ENCODE results near the gene SMIM3. TPM values are rescaled to one million over a fixed set of nuclear protein-coding genes. Genes with fewer than 3 reads are reported as not detected.

Gene SMIM3
- total and polyA plus RNA-seq, 2 experiments from 2014 or later, result 6.2 to 7.6 TPM

DNA sequence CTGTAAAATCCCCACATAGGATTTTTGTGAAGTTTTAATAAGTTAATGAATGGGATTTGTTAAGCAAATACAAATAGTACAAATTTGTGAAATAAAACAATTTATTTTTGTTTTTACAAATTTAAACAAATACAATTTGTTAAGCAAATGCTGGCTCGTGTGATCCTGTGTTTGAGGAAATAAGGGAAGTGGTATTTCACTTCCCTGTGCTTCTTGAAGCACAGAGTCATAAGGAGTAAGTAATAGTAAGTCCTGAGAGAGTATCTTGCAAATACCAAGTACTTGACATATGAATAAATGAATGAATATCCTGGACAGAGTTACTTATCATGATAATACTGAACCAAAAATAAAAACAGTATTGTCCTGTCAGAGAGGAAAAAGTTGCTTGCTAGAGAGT, 9.1 kb downstream of the SMIM3 start:
- Mint-ChIP-seq H3K27ac (no peak overlapping the region), H3K9me3 (peaks cover 6% of the 10 kb centered on the region; the same call in 2 of the 3 replicates), H3K4me3 (no peak overlapping the region), H3K27me3 (ENCODE audit: insufficient read depth, low read depth, poor library complexity) (no peaks in the 10 kb centered on the region), H3K4me1 (peaks cover 28% of the 10 kb centered on the region), H3K36me3 (ENCODE audit: low read depth) (peaks cover 7% of the 10 kb centered on the region)
- peaks cover 18% of the 10 kb centered on the region; the same call in 1 of the 2 replicates for H3K79me2 ChIP-seq (replicated peaks; ENCODE audit: insufficient read depth)
- no peak overlapping the region for H3K4me2 ChIP-seq
- H3K27me3 ChIP-seq (ENCODE audit: insufficient read depth), result no peaks in the 10 kb centered on the region
- H4K20me1 ChIP-seq (replicated peaks; ENCODE audit: insufficient read depth), result peaks cover 3% of the 10 kb centered on the region; the same call in 1 of the 2 replicates
- H3K27ac ChIP-seq (ENCODE audit: low read depth), result no peak overlapping the region
- peaks cover 13% of the 10 kb centered on the region; the same call in 1 of the 2 replicates for H3K4me1 ChIP-seq (ENCODE audit: insufficient read depth)
- H3K36me3 ChIP-seq (ENCODE audit: insufficient read depth), result 0 out of 2 replicates have a peak, but pooled peaks cover 2% of the 10 kb centered on the region
- TF ChIP-seq ZNF114 (CRISPR knock-in tag; IDR thresholded peaks at IDR 0.05) (no peak), JUNB (IDR thresholded peaks at IDR 0.05; ENCODE audit: unreplicated experiment) (no peak), ZNF462 (CRISPR knock-in tag; IDR thresholded peaks at IDR 0.05) (no peak), CTCF (conservative IDR thresholded peaks at IDR 0.05; ENCODE audit: low read depth in 2 of 2) (no peak), CREB1 (CRISPR knock-in tag; IDR thresholded peaks at IDR 0.05; ENCODE audit: low read depth) (no peak), STAT1 (IDR thresholded peaks at IDR 0.05; ENCODE audit: unreplicated experiment) (no peak), EZH2 (IDR thresholded peaks at IDR 0.05; ENCODE audit: low read depth, unreplicated experiment) (no peak), ZNF331 (CRISPR knock-in tag; IDR thresholded peaks at IDR 0.05; ENCODE audit: low read depth) (no peak), REST (IDR thresholded peaks at IDR 0.05; ENCODE audit: unreplicated experiment) (no peak), POLR2AphosphoS5 (IDR thresholded peaks at IDR 0.05; ENCODE audit: low read depth) (no peak), NANOG (IDR thresholded peaks at IDR 0.05; ENCODE audit: borderline replicate concordance) (no peak), EZH2phosphoT487 (IDR thresholded peaks at IDR 0.05; ENCODE audit: unreplicated experiment) (no peak)
- TF ChIP-seq, protein P1, sequence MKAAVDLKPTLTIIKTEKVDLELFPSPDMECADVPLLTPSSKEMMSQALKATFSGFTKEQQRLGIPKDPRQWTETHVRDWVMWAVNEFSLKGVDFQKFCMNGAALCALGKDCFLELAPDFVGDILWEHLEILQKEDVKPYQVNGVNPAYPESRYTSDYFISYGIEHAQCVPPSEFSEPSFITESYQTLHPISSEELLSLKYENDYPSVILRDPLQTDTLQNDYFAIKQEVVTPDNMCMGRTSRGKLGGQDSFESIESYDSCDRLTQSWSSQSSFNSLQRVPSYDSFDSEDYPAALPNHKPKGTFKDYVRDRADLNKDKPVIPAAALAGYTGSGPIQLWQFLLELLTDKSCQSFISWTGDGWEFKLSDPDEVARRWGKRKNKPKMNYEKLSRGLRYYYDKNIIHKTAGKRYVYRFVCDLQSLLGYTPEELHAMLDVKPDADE (IDR thresholded peaks at IDR 0.05), result no peak
- H3K4me3 ChIP-seq, result no peak overlapping the region
- no peaks in the 10 kb centered on the region for H3F3A ChIP-seq (replicated peaks; ENCODE audit: low read depth)
- H2AFZ ChIP-seq, result no peak overlapping the region
- ATAC-seq (no peak), DNase-seq (ENCODE audit: low spot score) (no peak)
- no peaks in the 10 kb centered on the region for H3K9me2 ChIP-seq (ENCODE audit: insufficient read depth)

Data from GM23338 (cell line).